GM23338 (cell line): ENCODE results near the gene PRAC2.

Experiments used
- CTCF ChIP-seq, 2 experiments: fragments of 200-600 bp in 1 of 2; sonication (generic) in 1 of 2; conservative IDR thresholded peaks; 2 replicates each; pipeline versions ENCODE4 v1.5.1 to v1.6.1; 2016 to 2017; ENCODE audit warnings: antibody characterized with exemption in 2 of 2, low read depth in 2 of 2, mild to moderate bottlenecking in 2 of 2, moderate library complexity in 1 of 2
- ETS1 ChIP-seq: IDR thresholded peaks from 2 replicates; pipeline ENCODE4 v1.6.1; 2016; ENCODE audit warnings: antibody characterized with exemption
- EZH2 ChIP-seq: fragments of 200-600 bp; sonication (generic); IDR thresholded peaks from one replicate; pipeline ENCODE4 v1.8.0; 2017; ENCODE audit warnings: antibody characterized with exemption, mild to moderate bottlenecking, low read depth; ENCODE audit not compliant: unreplicated experiment
- EZH2phosphoT487 ChIP-seq: fragments of 200-600 bp; sonication (generic); IDR thresholded peaks from one replicate; pipeline ENCODE4 v1.8.1; 2018; ENCODE audit warnings: antibody characterized with exemption; ENCODE audit not compliant: unreplicated experiment
- JUNB ChIP-seq: IDR thresholded peaks from one replicate; pipeline ENCODE4 v1.6.1; 2016; ENCODE audit warnings: antibody characterized with exemption; ENCODE audit not compliant: unreplicated experiment
- NANOG ChIP-seq: IDR thresholded peaks from 2 replicates; pipeline ENCODE4 v1.6.1; 2016; ENCODE audit warnings: antibody characterized with exemption, borderline replicate concordance
- POLR2AphosphoS5 ChIP-seq: IDR thresholded peaks from 2 replicates; pipeline ENCODE4 v1.6.1; 2016; ENCODE audit warnings: antibody characterized with exemption, low read depth
- STAT1 ChIP-seq: IDR thresholded peaks from one replicate; pipeline ENCODE4 v1.6.1; 2016; ENCODE audit warnings: antibody characterized with exemption; ENCODE audit not compliant: unreplicated experiment
- ZNF462 ChIP-seq: fragments of 250-450 bp; sonication (Bioruptor Pico); IDR thresholded peaks from 2 replicates; pipeline ENCODE4 v1.5.0; 2020; ENCODE audit warnings: mild to moderate bottlenecking, moderate library complexity
- TF ChIP-seq, protein P1 (sequence below): IDR thresholded peaks from one replicate; pipeline ENCODE4 v1.6.1; 2018; ENCODE audit warnings: antibody characterized with exemption; ENCODE audit not compliant: unreplicated experiment

DNA sequence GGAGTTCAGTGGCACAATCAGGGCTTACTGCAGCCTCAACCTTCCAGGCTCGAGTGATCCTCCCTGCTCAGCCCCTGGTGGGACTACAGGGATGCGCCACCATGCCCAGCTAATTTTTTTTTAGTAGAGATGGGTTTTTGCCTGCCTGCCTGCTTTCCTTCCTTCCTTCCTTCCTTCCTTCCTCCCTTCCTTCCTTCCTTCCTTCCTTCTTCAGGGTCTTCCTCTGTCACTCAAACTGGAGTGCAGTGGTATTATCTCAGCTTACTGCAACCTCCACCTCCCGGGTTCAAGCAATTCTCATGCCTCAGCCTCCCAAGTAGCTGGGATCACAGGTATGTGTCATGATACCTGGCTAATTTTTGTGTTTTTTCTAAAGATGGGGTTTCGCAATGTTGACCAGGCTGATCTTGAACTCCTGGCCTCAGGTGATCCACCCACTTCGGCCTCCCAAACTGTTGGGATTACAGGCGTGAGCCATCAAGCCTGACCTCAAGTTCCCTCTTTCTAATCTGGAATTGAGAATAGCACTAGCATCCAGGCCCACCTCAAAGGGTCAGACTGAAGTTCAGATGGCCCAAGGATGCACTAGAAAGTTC, 45.9 kb upstream of the PRAC2 start:
- TF ChIP-seq EZH2 (no peak), CTCF (conservative IDR thresholded peaks at IDR 0.05; ENCODE audit: low read depth in 2 of 2) (no peak), POLR2AphosphoS5 (no peak), EZH2phosphoT487 (no peak), ETS1 (no peak), ZNF462 (no peak), NANOG (no peak), JUNB (no peak), STAT1 (no peak)
- TF ChIP-seq, protein P1, sequence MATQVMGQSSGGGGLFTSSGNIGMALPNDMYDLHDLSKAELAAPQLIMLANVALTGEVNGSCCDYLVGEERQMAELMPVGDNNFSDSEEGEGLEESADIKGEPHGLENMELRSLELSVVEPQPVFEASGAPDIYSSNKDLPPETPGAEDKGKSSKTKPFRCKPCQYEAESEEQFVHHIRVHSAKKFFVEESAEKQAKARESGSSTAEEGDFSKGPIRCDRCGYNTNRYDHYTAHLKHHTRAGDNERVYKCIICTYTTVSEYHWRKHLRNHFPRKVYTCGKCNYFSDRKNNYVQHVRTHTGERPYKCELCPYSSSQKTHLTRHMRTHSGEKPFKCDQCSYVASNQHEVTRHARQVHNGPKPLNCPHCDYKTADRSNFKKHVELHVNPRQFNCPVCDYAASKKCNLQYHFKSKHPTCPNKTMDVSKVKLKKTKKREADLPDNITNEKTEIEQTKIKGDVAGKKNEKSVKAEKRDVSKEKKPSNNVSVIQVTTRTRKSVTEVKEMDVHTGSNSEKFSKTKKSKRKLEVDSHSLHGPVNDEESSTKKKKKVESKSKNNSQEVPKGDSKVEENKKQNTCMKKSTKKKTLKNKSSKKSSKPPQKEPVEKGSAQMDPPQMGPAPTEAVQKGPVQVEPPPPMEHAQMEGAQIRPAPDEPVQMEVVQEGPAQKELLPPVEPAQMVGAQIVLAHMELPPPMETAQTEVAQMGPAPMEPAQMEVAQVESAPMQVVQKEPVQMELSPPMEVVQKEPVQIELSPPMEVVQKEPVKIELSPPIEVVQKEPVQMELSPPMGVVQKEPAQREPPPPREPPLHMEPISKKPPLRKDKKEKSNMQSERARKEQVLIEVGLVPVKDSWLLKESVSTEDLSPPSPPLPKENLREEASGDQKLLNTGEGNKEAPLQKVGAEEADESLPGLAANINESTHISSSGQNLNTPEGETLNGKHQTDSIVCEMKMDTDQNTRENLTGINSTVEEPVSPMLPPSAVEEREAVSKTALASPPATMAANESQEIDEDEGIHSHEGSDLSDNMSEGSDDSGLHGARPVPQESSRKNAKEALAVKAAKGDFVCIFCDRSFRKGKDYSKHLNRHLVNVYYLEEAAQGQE, result no peak
